Heart right ventricle (tissue), 16 donors: ENCODE results near the gene RNPEP. TPM values are rescaled to one million over a fixed set of nuclear protein-coding genes. Genes with fewer than 3 reads are reported as not detected.

ENCODE experiments used
- ATAC-seq, 8 donors: fragments of 200-7000 bp; cut with Tn5 transposase; one replicate each; pipeline ENCODE4 v1.9.1; 2020; ENCODE audit warnings: mild to moderate bottlenecking in 8 of 8, moderate library complexity in 8 of 8, moderate number of reproducible peaks in 1 of 8
- DNase-seq, 2 donors: peaks; one replicate each; pipeline ENCODE4 v3.0.0-alpha.2; 2020
- H3K27ac ChIP-seq, 10 donors: fragments of 200-600 bp; sonication (generic) in 2 of 10; one replicate each; pipeline versions ENCODE4 v1.5.0 to v1.8.0; 2020 to 2022; ENCODE audit warnings: mild to moderate bottlenecking in 3 of 10
- H3K27me3 ChIP-seq, 7 donors: fragments of 200-600 bp; one replicate each; pipeline ENCODE4 v1.8.0; 2021 to 2022; ENCODE audit warnings: mild to moderate bottlenecking in 2 of 7
- H3K36me3 ChIP-seq, 9 donors: fragments of 200-600 bp; sonication (generic) in 1 of 9; one replicate each; pipeline versions ENCODE4 v1.5.0 to v1.8.0; 2020 to 2022; ENCODE audit warnings: mild to moderate bottlenecking in 2 of 9
- H3K4me1 ChIP-seq, 9 donors: fragments of 200-600 bp; sonication (generic) in 1 of 9; one replicate each; pipeline versions ENCODE4 v1.5.0 to v1.8.0; 2020 to 2022; ENCODE audit warnings: mild to moderate bottlenecking in 4 of 9
- H3K4me3 ChIP-seq, 10 donors: fragments of 200-600 bp; sonication (generic) in 2 of 10; one replicate each; pipeline versions ENCODE4 v1.5.0 to v1.8.0; 2020 to 2022; ENCODE audit warnings: mild to moderate bottlenecking in 7 of 10, moderate library complexity in 2 of 10
- H3K9me3 ChIP-seq, 11 donors: fragments of 200-600 bp in 10 of 11; sonication (generic) in 2 of 11; one replicate each; pipeline versions ENCODE4 v1.5.0 to v1.8.0; 2013 to 2022; ENCODE audit warnings: mild to moderate bottlenecking in 2 of 11, control low read depth in 1 of 11, moderate library complexity in 1 of 11
- CTCF ChIP-seq, 9 donors: fragments of 200-600 bp; sonication (generic) in 2 of 9; IDR thresholded peaks; one replicate each; pipeline versions ENCODE4 v1.5.0 to v1.8.0; 2021 to 2022; ENCODE audit warnings: antibody characterized with exemption in 9 of 9, mild to moderate bottlenecking in 5 of 9, moderate library complexity in 1 of 9
- WGBS, 2 donors: extraction: QIAGEN DNeasy Blood & Tissue Kit; methylation state at CpG; one replicate each; pipeline ENCODE4 v1.1.7; 2013; ENCODE audit warnings: inconsistent platforms in 1 of 2; 5-methylcytosine and 5-hydroxymethylcytosine counted together
- intact Hi-C, 10 donors: fragments of 100-400 bp; cut with DNase I; formaldehyde crosslinking; loops; one replicate each; pipeline versions ENCODE4 v1.11.1 to v1.14.2; 2022
- polyA plus RNA-seq, 2 donors: library from polyadenylated mRNA; stranded (reverse); fragments of 200-250 nt; gene quantifications; one replicate each; pipeline ENCODE4 v1.2.3, GENCODE V29; 2013
- total RNA-seq, 10 donors: library from RNA; stranded (reverse); fragmentation: NEBNext Ultra II Directional in 3 of 10; extraction: Animal tissue kit (Norgen Biotek cat#: 25700) in 3 of 10; gene quantifications; one replicate each; pipeline versions ENCODE4 v1.2.1 to v1.2.4, GENCODE V29; 2021 to 2023
- donor health status: Arrhythmogenic right ventricular cardiomyopathy.
- donor health status: ischemic (EF 13 %, LVEDD 7.1; RV severe dilation, severe dysfunction).
- donor health status: healthy with polysubstance abuse.
- donor health status: DM: no; HTN: yes; CAD: no.
- donor health status: DM: no; HTN: no; CAD: no.
- donor health status: ischemic (EF 25% LVEDD 6.9; RV normal size, moderate dysfunction).
- donor health status: ischemic (EF 25% LVEDD 5.7; RV mildly dilated, moderate dysfunction).
- donor health status: healthy.
- donor health status: DM: yes; HTN: yes; CAD: no.
- donor health status: Ischemic cardiomyopathy.
- donor health status: ischemic (EF 35%, LVEDD 5.7; RV mildly dilated, moderate dysfunction).
- donor health status: nonischemic (EF 11% LVEDD 7.7; RV severe dilation, severe dysfunction).
- donor health status: DM: yes; HTN: yes; CAD: no.
- donor health status: PGD.
- donor health status: ischemic (EF 29% LVEDD 5.4; RV normal size, mild dysfunction).
- donor health status: nonischemic (EF 23%, LVEDD 6.1; RV moderate dilation, normal function).

The RNPEP gene
- total and polyA plus RNA-seq, 12 donors = 11.1 to 27.4 (median 15.7) TPM

GRCh38 chr1:202010180-202011015 is 27.9 kb downstream of the RNPEP start, which contains the start of gene ELF3:
TSS of gene ELF3 (plus strand) at chr1:202010587. CDS start at chr1:202011137, 550 bp downstream.
- intact Hi-C loops = loop anchor here in 2 of 10 donors (2.0 kb wide), 1 partner anchor 108 kb away; no protein-coding TSS in a partner anchor
- Histone ChIP-seq H3K27ac (peak within 1 kb of the TSS in 4 of 10 donors; percentile 18 to 72 (median 36)), H3K27me3 (no peaks in the 10 kb centered on the region), H3K36me3 (peaks cover 0 to 36% (median 2%) of the 10 kb centered on the region in 9 donors), H3K4me3 (peak within 1 kb of the TSS in 2 of 10 donors; percentile 26 to 29), H3K4me1 (peaks cover 0 to 18% (median 5%) of the 10 kb centered on the region in 9 donors), H3K9me3 (no peaks in the 10 kb centered on the region)
- DNase-seq (no peak), ATAC-seq (peak in 7 of 8 donors; percentile 37 to 79 (median 50))
- WGBS, 2 donors = 74 to 75% methylated on average over 24 of the region's 24 CpGs
- TF ChIP-seq CTCF (IDR thresholded peaks at IDR 0.05) = no peak

DNA sequence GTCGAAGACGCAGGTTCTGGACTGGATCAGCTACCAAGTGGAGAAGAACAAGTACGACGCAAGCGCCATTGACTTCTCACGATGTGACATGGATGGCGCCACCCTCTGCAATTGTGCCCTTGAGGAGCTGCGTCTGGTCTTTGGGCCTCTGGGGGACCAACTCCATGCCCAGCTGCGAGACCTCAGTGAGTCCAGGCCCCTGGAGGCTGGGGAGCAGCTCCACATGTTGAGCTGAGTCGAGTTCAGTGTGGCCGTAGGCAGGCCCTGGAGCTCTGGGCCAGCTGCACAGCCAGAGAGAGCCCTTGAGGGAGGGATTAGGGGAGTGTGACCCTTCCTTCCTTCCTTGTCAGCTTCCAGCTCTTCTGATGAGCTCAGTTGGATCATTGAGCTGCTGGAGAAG is 29.5 kb downstream of the RNPEP start:
- peaks cover 0 to 17% (median 5%) of the 10 kb centered on the region in 9 donors for H3K4me1 ChIP-seq
- WGBS, 2 donors = 92% methylated on average over 11 of the region's 11 CpGs
- intact Hi-C loops = loop anchor here in 2 of 10 donors (2.0 kb wide), 1 partner anchor 107 kb away; no protein-coding TSS in a partner anchor
- peaks cover 0 to 20% (median 0%) of the 10 kb centered on the region in 9 donors for H3K36me3 ChIP-seq
- no peaks in the 10 kb centered on the region for H3K9me3 ChIP-seq
- ATAC-seq (no peak), DNase-seq (no peak)
- H3K27ac ChIP-seq = no peak overlapping the region
- no peak for TF ChIP-seq CTCF (IDR thresholded peaks at IDR 0.05)
- H3K27me3 ChIP-seq = no peaks in the 10 kb centered on the region
- peak overlapping the region in 1 of 10 donors; percentile 26 for H3K4me3 ChIP-seq

GRCh38 chr1:202012544-202013478 is 30.4 kb downstream of the RNPEP start:
- no peaks in the 10 kb centered on the region for H3K9me3 ChIP-seq
- no peak overlapping the region for H3K4me3 ChIP-seq
- DNase-seq (no peak), ATAC-seq (no peak)
- peaks cover 0 to 14% (median 5%) of the 10 kb centered on the region in 9 donors for H3K4me1 ChIP-seq
- WGBS, 2 donors = 85 to 86% methylated on average over 35 of the region's 35 CpGs
- no peak for TF ChIP-seq CTCF (IDR thresholded peaks at IDR 0.05)
- intact Hi-C loops = no loop called here
- H3K27me3 ChIP-seq = peaks cover 0 to 4% (median 0%) of the 10 kb centered on the region in 7 donors
- H3K27ac ChIP-seq = no peak overlapping the region
- H3K36me3 ChIP-seq = peaks cover 0 to 11% (median 0%) of the 10 kb centered on the region in 9 donors

DNA sequence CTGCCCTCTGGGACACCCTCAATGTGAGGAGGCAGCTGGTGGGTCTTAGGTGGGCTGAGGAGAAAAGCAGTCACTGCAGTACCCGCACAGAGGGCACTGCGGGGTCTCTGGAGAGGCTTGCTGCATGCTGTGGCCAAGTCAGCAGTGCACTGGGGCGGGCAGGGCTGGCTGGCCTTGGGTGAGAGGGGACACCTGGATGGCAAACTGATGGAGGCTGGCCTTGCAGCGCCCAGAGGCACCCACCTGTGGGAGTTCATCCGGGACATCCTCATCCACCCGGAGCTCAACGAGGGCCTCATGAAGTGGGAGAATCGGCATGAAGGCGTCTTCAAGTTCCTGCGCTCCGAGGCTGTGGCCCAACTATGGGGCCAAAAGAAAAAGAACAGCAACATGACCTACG is 31.2 kb downstream of the RNPEP start:
- 95 to 97% methylated on average over 12 of the region's 12 CpGs for WGBS, 2 donors
- Histone ChIP-seq H3K4me3 (no peak overlapping the region), H3K27me3 (peaks cover 0 to 10% (median 0%) of the 10 kb centered on the region in 7 donors), H3K9me3 (no peaks in the 10 kb centered on the region), H3K27ac (no peak overlapping the region), H3K4me1 (peaks cover 0 to 18% (median 7%) of the 10 kb centered on the region in 9 donors), H3K36me3 (peaks cover 0 to 6% (median 0%) of the 10 kb centered on the region in 9 donors)
- ATAC-seq (no peak), DNase-seq (no peak)
- TF ChIP-seq CTCF (IDR thresholded peaks at IDR 0.05) = no peak
- intact Hi-C loops = no loop called here
